Activated naive CD8-positive, alpha-beta T cell treated with anti-CD3 and anti-CD28 coated beads, Interleukin-2, amount 10 ng/mL, durations not matched to agents 7 days and 5 days (primary cell): ENCODE results near the gene WDR76. TPM values are rescaled to one million over a fixed set of nuclear protein-coding genes. Genes with fewer than 3 reads are reported as not detected.
"Not testable (repeated sequence)": the region's sequence is repeated elsewhere in the genome, so short reads cannot be mapped to it uniquely, and the experiment has no call there.

ENCODE experiments used
- ATAC-seq: fragments of 150-1000 bp; cut with Tn5 transposase; one replicate; pipeline ENCODE4 v1.10.0; 2021; ENCODE audit warnings: low read depth, moderate library complexity
- POLR2A ChIA-PET: fragments of 350-600 bp; sonication (Branson Sonifier 250); formaldehyde crosslinking; loops from one replicate; lab custom pipeline; 2021; ENCODE audit warnings: antibody characterized with exemption; lab: Charles Lee
- DNase-seq: peaks from one replicate; pipeline ENCODE4 v3.0.0; 2021
- H3K27ac Mint-ChIP-seq: one replicate; pipeline ENCODE4 v1.8.0; 2022; ENCODE audit warnings: mild to moderate bottlenecking, mixed read lengths
- H3K27me3 Mint-ChIP-seq: one replicate; pipeline ENCODE4 v1.8.0; 2022; ENCODE audit warnings: mild to moderate bottlenecking, moderate library complexity, mixed read lengths
- H3K36me3 Mint-ChIP-seq: one replicate; pipeline ENCODE4 v1.8.0; 2021; ENCODE audit warnings: mild to moderate bottlenecking, mixed read lengths
- H3K4me1 Mint-ChIP-seq: one replicate; pipeline ENCODE4 v1.8.0; 2021; ENCODE audit warnings: mixed read lengths
- H3K4me3 Mint-ChIP-seq: one replicate; pipeline ENCODE4 v1.8.0; 2022; ENCODE audit warnings: mild to moderate bottlenecking, moderate library complexity, mixed read lengths
- H3K9me3 Mint-ChIP-seq: one replicate; pipeline ENCODE4 v1.8.0; 2021; ENCODE audit warnings: mixed read lengths
- total RNA-seq, 2 experiments: library from RNA; stranded (reverse); gene quantifications; one replicate each; pipeline ENCODE4 v1.2.3, GENCODE V29; 2021

WDR76 gene
- total RNA-seq, 2 experiments from 2014 or later, result 68.3 to 71.4 TPM

DNA sequence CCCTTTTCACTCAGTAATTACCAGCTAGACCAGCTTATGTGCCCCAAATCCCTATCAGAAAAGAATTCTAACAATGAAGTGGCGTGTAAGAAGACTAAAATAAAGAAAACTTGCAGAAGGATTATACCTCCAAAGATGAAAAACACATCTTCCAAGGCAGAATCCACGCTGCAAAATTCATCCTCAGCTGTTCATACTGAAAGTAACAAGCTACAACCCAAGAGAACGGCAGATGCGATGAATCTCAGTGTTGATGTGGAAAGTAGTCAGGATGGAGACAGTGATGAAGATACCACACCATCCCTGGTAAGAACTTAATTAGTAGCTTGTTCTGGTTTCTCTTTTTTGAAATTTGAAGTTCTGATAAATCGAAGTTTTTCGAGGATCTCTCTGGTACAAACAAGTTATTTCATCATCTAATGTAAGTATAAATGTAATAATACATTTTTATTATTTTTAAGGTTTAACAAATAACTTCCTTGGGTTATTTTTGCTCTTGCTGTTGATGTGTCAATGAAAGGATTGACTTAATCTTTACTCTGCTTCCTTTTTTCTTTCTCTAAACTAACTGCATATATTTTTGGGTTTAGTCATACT is 1.4 kb downstream of the WDR76 start:
- Mint-ChIP-seq H3K4me3 (peak overlapping the region; percentile 92), H3K27me3 (no peaks in the 10 kb centered on the region), H3K4me1 (peaks cover 30% of the 10 kb centered on the region), H3K36me3 (peaks cover 31% of the 10 kb centered on the region), H3K9me3 (no peaks in the 10 kb centered on the region), H3K27ac (peak overlapping the region; percentile 99)
- ATAC-seq, result no peak
- no peak for DNase-seq
- POLR2A ChIA-PET, result interaction anchor here (0.6 to 3.1 kb wide), 7 partner anchors 9 to 709 kb away, joined by 3 to 15 read pairs (median 3); partner anchors contain the start of genes EIF3J, HYPK and SERINC4

DNA sequence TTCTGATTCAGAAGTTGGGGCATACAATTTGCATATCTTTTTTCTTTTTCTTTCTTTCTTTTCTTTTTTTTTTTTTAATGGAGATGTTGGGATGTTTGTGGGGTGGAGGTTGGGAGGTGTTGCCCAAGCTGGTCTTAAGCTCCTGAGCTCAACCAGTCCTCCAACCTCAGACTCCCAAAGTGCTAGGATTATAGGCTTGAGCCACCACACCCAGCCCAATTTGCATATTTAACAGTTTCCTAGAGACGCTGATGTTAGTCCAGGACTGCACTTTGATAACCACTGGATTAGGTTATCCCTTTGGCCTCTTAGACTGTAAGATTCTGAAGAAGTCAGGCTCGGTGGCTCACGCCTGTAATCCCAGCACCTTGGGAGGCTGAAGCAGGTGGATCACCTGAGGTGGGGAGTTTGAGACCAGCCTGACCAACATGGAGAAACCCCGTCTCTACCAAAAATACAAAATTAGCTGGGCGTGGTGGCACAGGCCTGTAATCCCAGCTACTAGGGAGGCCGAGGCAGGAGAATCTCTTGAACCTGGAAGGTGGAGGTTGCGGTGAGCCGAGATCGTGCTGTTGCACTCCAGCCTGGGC is 3.2 kb downstream of the WDR76 start:
- peak overlapping the region; percentile 92 for H3K4me3 Mint-ChIP-seq
- H3K9me3 Mint-ChIP-seq, ATAC-seq, POLR2A ChIA-PET, H3K27ac Mint-ChIP-seq, DNase-seq, H3K27me3 Mint-ChIP-seq: not testable (repeated sequence)
- peaks cover 31% of the 10 kb centered on the region for H3K36me3 Mint-ChIP-seq
- peaks cover 27% of the 10 kb centered on the region for H3K4me1 Mint-ChIP-seq

DNA sequence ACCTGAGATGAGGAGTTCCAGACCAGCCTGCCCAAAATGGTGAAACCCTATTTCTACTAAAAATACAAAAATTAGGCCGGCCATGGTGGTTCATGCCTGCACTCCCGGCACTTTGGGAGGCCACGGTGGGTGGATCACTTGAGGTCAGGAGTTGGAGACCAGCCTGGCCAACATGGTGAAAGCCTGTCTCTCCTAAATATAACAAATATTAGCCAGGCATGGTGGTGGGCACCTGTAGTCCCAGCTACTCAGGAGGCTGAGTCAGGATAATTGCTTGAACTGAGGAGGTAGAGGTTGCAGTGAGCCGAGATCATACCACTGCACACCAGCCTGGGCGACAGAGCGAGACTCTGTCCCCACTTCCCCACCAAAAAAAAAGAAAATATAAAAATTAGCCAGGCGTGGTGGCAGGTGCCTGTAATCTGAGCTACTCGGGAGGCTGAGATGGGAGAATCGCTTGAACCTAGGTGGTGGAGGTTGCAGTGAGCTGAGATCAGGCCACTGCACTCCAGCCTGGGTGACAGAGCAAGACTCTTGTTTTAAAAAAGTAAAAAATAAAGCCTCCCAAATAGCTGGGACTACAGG is 4.0 kb downstream of the WDR76 start:
- peak overlapping the region; percentile 92 for H3K4me3 Mint-ChIP-seq
- H3K9me3 Mint-ChIP-seq, ATAC-seq, DNase-seq, H3K27ac Mint-ChIP-seq, H3K27me3 Mint-ChIP-seq: not testable (repeated sequence)
- H3K36me3 Mint-ChIP-seq, result peaks cover 33% of the 10 kb centered on the region
- POLR2A ChIA-PET, result interaction anchor here (1.4 kb wide), 1 partner anchor 30 kb away, joined by 7 read pairs; the partner anchor contains the start of genes HYPK and SERINC4
- peaks cover 31% of the 10 kb centered on the region for H3K4me1 Mint-ChIP-seq

DNA sequence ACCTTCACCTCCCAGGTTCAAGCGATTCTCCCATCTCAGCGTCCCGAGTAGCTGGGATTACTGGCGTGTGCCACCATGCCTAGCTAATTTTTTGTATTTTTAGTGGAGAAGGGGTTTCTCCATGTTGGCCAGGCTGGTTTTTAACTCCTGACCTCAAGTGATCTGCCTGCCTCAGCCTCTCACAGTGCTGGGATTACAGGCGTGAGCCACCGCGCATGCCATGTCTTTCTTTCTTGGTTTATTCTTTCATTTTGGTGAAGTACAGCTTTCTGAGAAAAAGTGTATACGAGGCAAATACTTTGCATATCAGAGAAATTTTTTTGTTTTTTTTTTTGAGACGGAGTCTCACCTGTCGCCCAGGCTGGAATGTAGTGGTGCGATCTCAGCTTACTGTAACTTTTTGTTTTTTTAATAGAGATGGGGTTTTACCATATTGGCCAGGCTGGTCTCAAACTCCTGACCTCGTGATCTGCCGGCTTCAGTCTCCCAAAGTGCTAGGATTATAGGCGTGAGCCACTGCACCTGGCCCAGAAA is 4.8 kb downstream of the WDR76 start:
- H3K27ac Mint-ChIP-seq, result peak overlapping the region; percentile 65
- ATAC-seq, DNase-seq, H3K9me3 Mint-ChIP-seq, H3K27me3 Mint-ChIP-seq: not testable (repeated sequence)
- H3K36me3 Mint-ChIP-seq, result peaks cover 36% of the 10 kb centered on the region
- POLR2A ChIA-PET, result interaction anchor here (0.6 to 1.4 kb wide), 4 partner anchors 9 to 46 kb away, joined by 3 to 7 read pairs (median 3); partner anchors contain the start of genes HYPK and SERINC4
- H3K4me3 Mint-ChIP-seq, result peak overlapping the region; percentile 61
- H3K4me1 Mint-ChIP-seq, result peaks cover 34% of the 10 kb centered on the region

DNA sequence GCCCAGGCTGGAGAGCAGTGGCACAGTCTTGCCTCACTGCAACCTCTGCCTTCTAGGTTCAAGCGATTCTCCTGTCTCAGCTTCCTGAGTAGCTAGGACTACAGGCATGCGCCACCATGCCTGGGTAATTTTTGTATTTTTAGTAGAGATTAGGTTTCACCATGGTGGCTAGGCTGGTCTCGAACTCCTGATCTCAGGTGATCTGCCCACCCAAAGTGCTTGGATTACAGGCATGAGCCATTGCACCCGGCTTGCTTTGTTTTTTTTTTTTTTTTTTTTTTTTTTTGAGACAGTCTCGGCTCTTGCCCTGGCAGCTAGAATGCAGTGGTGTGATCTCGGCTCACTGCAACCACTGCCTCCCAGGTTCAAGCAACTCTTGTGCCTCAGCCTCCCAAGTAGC is 5.7 kb downstream of the WDR76 start:
- H3K27me3 Mint-ChIP-seq, DNase-seq, ATAC-seq, H3K9me3 Mint-ChIP-seq: not testable (repeated sequence)
- peak overlapping the region; percentile 55 for H3K27ac Mint-ChIP-seq
- peak overlapping the region; percentile 61 for H3K4me3 Mint-ChIP-seq
- H3K36me3 Mint-ChIP-seq, result peaks cover 38% of the 10 kb centered on the region
- peaks cover 35% of the 10 kb centered on the region for H3K4me1 Mint-ChIP-seq
- POLR2A ChIA-PET, result interaction anchor here (0.7 to 1.7 kb wide), 2 partner anchors 10 to 39 kb away, joined by 3 read pairs; no protein-coding TSS in a partner anchor

DNA sequence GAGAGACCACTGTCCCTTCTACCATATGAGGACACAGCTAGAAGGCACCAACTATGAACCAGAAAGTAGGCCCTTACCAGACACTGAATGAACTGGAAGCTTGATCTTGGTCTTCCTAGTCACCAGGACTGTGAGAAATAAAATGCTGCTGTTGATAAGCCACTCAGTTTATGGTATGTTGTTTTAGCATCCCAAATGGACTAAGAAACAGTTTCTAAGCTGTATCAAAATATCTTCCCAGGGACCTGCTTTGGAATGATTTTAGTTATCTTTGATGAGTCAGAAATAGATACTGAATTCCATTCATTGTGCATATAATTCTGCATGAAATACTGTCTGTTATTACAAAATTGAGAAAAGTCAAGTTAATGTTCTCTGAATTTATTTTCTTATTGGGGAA is 18.6 kb downstream of the WDR76 start:
- no peak overlapping the region for H3K27ac Mint-ChIP-seq
- no peaks in the 10 kb centered on the region for H3K9me3 Mint-ChIP-seq
- POLR2A ChIA-PET, result no interaction called here
- ATAC-seq (no peak), DNase-seq (no peak)
- no peaks in the 10 kb centered on the region for H3K27me3 Mint-ChIP-seq
- H3K36me3 Mint-ChIP-seq, result peaks cover 26% of the 10 kb centered on the region
- no peak overlapping the region for H3K4me3 Mint-ChIP-seq
- peaks cover 1% of the 10 kb centered on the region for H3K4me1 Mint-ChIP-seq

DNA sequence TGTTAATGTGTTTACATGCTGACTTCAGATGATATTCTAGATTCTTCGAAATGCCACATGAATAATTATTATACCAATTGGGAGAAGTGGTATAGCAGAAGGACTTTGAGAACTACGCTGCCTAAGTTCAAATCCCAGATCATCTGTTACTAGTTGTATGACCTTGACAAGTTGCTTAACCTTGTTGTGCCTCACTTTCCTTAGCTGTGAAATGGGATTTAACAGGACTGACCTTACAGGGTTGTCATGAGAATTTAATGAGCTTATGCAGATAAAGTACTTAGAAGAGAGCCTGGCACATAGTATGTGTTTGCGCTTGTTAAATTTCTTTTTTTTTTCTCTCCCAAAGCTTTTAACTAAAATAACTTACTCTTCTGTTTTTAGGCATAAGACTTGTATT is 24.4 kb downstream of the WDR76 start:
- no peak for ATAC-seq
- Mint-ChIP-seq H3K9me3 (no peaks in the 10 kb centered on the region), H3K27me3 (no peaks in the 10 kb centered on the region), H3K36me3 (peaks cover 30% of the 10 kb centered on the region), H3K4me3 (no peak overlapping the region), H3K4me1 (no peaks in the 10 kb centered on the region), H3K27ac (no peak overlapping the region)
- POLR2A ChIA-PET, result no interaction called here
- DNase-seq, result no peak

DNA sequence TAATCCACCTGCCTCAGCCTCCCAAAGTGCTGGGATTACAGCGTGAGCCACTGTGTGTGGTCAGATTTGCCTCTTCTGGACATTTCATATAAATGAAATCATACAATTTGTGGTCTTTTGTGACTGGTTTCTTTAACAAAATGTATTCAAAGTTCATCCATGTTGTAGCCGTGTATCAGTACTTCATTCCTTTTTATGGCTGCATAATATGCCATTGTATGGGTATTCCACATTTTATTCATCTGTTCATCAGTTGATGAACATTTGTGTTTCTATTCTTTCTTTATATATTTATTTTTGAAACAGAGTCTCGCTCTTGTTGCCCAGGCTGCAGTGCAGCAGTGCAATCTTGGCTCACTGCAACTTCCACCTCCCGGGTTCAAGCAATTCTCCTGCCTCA is 25.8 kb downstream of the WDR76 start:
- H3K36me3 Mint-ChIP-seq, result peaks cover 35% of the 10 kb centered on the region
- H3K4me1 Mint-ChIP-seq, result no peaks in the 10 kb centered on the region
- no peaks in the 10 kb centered on the region for H3K27me3 Mint-ChIP-seq
- POLR2A ChIA-PET, result no interaction called here
- H3K27ac Mint-ChIP-seq, result no peak overlapping the region
- H3K4me3 Mint-ChIP-seq, result no peak overlapping the region
- no peak for DNase-seq
- no peak for ATAC-seq
- no peaks in the 10 kb centered on the region for H3K9me3 Mint-ChIP-seq

DNA sequence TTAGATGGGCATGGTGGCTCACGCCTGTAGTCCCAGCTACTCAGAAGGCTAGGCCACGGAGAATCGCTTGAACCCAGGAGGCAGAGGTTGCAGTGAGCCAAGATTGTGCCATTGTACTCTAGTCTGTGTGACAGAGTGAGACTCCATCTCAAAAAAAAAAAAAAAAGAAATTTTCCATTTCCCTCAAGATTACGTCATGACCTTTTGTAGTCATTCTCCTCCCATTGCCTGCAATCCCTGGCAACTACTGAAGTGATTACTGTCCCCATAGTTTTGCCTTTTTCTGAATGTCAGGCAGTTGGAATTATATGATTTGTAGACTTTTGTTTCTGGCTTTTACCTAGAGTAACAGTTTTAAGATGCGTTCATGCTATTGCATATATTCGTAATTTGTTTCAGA is 28.0 kb downstream of the WDR76 start:
- POLR2A ChIA-PET, result interaction anchor here (1.2 kb wide), 1 partner anchor 30 kb away, joined by 3 read pairs; the partner anchor contains the start of gene MFAP1
- Mint-ChIP-seq H3K27me3 (no peaks in the 10 kb centered on the region), H3K27ac (no peak overlapping the region), H3K36me3 (peaks cover 36% of the 10 kb centered on the region), H3K4me3 (no peak overlapping the region), H3K4me1 (no peaks in the 10 kb centered on the region), H3K9me3 (no peaks in the 10 kb centered on the region)
- DNase-seq, result no peak
- no peak for ATAC-seq

DNA sequence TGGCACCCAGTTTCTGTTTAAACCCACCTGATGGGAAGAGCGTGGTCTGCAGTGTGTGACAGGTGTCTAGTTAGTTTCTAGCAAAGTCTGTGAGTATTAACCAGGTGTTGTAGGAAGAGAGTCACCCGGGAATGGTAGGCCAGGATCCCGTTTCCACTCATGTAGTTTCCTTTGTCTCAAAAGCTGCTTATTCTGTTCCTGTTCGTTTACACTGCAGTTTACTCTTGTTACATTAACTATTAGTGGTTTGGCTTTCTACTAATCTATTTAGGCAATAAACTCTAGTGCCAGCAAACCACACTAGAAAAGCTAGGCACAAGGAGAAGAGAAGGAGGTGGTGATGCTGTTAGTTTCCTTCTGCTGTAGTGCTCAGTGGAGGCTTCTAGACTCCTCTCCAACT is 32.7 kb downstream of the WDR76 start:
- no peaks in the 10 kb centered on the region for H3K4me1 Mint-ChIP-seq
- DNase-seq (no peak), ATAC-seq (no peak)
- H3K4me3 Mint-ChIP-seq, result no peak overlapping the region
- peaks cover 29% of the 10 kb centered on the region for H3K36me3 Mint-ChIP-seq
- POLR2A ChIA-PET, result no interaction called here
- no peaks in the 10 kb centered on the region for H3K9me3 Mint-ChIP-seq
- no peak overlapping the region for H3K27ac Mint-ChIP-seq
- H3K27me3 Mint-ChIP-seq, result no peaks in the 10 kb centered on the region

DNA sequence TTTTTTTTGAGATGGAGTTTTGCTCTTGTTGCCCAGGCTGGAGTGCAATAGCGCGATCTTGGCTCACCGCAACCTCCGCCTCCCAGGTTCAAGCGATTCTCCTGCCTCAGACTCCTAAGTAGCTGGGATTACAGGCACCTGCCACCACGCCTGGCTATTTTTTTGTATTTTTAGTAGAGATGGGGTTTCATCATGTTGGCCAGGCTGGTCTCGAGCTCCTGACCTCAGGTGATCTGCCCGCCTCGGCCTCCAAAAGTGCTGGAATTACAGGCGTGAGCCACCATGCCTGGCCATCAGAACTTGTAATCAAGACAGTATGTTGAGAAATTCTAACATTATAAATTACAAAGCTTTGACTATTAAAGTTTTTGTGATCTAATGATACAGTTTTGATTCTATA is 39.8 kb downstream of the WDR76 start:
- DNase-seq, H3K9me3 Mint-ChIP-seq, H3K4me1 Mint-ChIP-seq, ATAC-seq, H3K27ac Mint-ChIP-seq, H3K27me3 Mint-ChIP-seq, POLR2A ChIA-PET, H3K4me3 Mint-ChIP-seq: not testable (repeated sequence)
- H3K36me3 Mint-ChIP-seq, result peaks cover 16% of the 10 kb centered on the region

DNA sequence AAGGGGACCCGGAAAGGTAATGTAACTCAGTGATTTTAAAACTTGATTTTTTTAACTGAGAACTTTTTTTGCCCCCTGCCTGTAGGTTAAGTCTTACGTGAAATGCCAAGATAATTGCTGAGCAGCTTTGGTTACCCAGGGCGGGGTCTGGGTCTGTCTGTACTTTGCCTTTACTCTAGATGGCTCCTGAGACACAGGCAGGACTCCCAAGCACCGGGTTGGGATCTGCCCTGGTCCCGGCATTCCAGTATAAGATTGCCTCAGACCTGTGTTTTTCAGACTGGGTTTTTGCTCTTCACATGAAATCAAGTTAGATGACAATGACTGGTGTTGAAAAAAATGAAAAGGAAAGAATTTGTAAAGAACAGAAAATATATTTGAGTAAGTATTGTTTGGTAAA is 40.3 kb downstream of the WDR76 start:
- Mint-ChIP-seq H3K27ac (no peak overlapping the region), H3K4me3 (no peak overlapping the region), H3K9me3 (no peaks in the 10 kb centered on the region), H3K4me1 (no peaks in the 10 kb centered on the region), H3K36me3 (peaks cover 13% of the 10 kb centered on the region), H3K27me3 (no peaks in the 10 kb centered on the region)
- POLR2A ChIA-PET, result no interaction called here
- DNase-seq (no peak), ATAC-seq (no peak)

DNA sequence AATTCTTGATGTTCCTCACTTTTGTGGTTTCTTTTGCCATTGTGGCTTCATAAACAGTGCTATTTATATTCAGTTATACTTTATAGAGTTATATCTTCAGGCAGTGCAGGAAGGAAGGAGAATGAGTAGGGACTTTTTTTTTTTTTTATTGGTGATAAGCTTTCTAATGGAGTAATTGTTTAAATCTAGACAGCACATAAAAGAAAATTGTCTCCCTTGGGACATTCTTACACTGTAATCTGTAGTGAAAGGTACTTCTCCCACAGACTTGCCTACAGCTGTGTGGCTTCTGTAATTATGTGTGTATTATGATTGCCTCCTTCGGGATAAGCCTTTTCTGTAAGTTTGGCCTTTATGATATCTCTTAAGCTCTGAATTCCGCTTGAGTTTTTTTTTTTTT is 41.6 kb downstream of the WDR76 start:
- Mint-ChIP-seq H3K27ac (no peak overlapping the region), H3K4me1 (peaks cover 1% of the 10 kb centered on the region), H3K27me3 (no peaks in the 10 kb centered on the region), H3K9me3 (no peaks in the 10 kb centered on the region), H3K36me3 (peaks cover 21% of the 10 kb centered on the region), H3K4me3 (no peak overlapping the region)
- POLR2A ChIA-PET, result interaction anchor here (0.7 kb wide), 2 partner anchors 20 to 71 kb away, joined by 3 read pairs; no protein-coding TSS in a partner anchor
- DNase-seq (no peak), ATAC-seq (no peak)
